Lower leg skin (tissue), 4 donors: Measurements from ENCODE around the gene RBFOX2. TPM values are rescaled to one million over a fixed set of nuclear protein-coding genes. Genes with fewer than 3 reads are reported as not detected.

Experiments used
- DNase-seq, 2 donors: peaks; one replicate each; pipeline ENCODE4 v3.0.0-alpha.2; 2019; ENCODE audit warnings: low spot score in 2 of 2
- H3K4me3 ChIP-seq: fragments of 200-600 bp; sonication (generic); 2 replicates; pipeline ENCODE4 v1.5.1; 2017; ENCODE audit warnings: mild to moderate bottlenecking, low read depth; ENCODE audit not compliant: poor library complexity, severe bottlenecking
- CTCF ChIP-seq, 3 donors: fragments of 450-650 bp; IDR thresholded peaks; one replicate each; pipeline ENCODE4 v1.5.1; 2016; ENCODE audit warnings: antibody characterized with exemption in 3 of 3, mild to moderate bottlenecking in 3 of 3, moderate library complexity in 2 of 3
- POLR2A ChIP-seq, 2 donors: fragments of 450-650 bp; IDR thresholded peaks; one replicate each; pipeline ENCODE4 v1.6.1; 2016 to 2017; ENCODE audit warnings: antibody characterized with exemption in 2 of 2, mild to moderate bottlenecking in 1 of 2, moderate library complexity in 1 of 2
- WGBS, 2 donors: methylation state at CpG; one replicate each; pipeline ENCODE4 v1.1.5; 2018; 5-methylcytosine and 5-hydroxymethylcytosine counted together
- intact Hi-C: fragments of 100-400 bp; cut with DNase I; formaldehyde crosslinking; loops from one replicate; pipeline ENCODE4 v1.15.0; 2023; ENCODE audit warnings: low total_unique reads
- total RNA-seq, 4 donors: library from RNA; depleted of rRNA; stranded (reverse); fragments of >200 nt; gene quantifications; one replicate each; pipeline ENCODE4 v1.1.0, GENCODE V29; 2016

RBFOX2 gene
- total RNA-seq, 4 donors from 2014 or later = 40.9 to 56.5 (median 51.1) TPM

DNA sequence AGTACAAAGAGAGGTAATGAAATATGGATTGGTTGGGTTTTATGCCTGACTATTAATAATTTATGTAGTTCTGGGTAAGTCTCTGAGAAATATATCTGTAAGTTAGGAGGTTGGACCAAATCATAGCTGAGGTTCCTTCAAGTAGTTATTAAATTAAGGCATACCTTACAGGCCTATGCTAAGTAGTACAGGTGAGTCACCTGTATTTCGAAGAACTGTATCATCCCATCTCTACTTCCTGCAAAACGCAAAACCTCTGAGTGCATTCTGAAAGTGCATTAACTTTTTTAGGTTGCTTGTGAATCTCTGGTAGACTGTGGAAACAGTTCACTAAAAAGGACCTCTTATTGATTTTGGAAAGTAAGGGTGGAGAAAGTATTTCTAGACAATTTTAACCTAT is 273.9 kb downstream of the RBFOX2 start:
- DNase-seq = no peak
- no peak overlapping the region for H3K4me3 ChIP-seq
- TF ChIP-seq POLR2A (IDR thresholded peaks at IDR 0.05) = no peak
- no peak for TF ChIP-seq CTCF (IDR thresholded peaks at IDR 0.05)
- intact Hi-C loops = loop anchor here (10.0 kb wide), 1 partner anchor 1390 kb away; the partner anchor contains the start of gene IL2RB
- WGBS, 2 donors = 59 to 70% methylated on average over 2 of the region's 2 CpGs

GRCh38 chr22:35752863-35753189 is 275.8 kb downstream of the RBFOX2 start:
- 71 to 77% methylated on average over 3 of the region's 3 CpGs for WGBS, 2 donors
- H3K4me3 ChIP-seq = no peak overlapping the region
- no peak for DNase-seq
- no peak for TF ChIP-seq POLR2A (IDR thresholded peaks at IDR 0.05)
- TF ChIP-seq CTCF (IDR thresholded peaks at IDR 0.05) = no peak
- intact Hi-C loops = loop anchor here (10.0 kb wide), 1 partner anchor 1392 kb away; the partner anchor contains the start of gene IL2RB

- TF ChIP-seq POLR2A (IDR thresholded peaks at IDR 0.05) (no peak), CTCF (IDR thresholded peaks at IDR 0.05) (no peak)
- 64 to 69% methylated on average over 5 of the region's 5 CpGs for WGBS, 2 donors
- no peak overlapping the region for H3K4me3 ChIP-seq
- DNase-seq = no peak
- intact Hi-C loops = loop anchor here (10.0 kb wide), 1 partner anchor 1393 kb away; the partner anchor contains the start of gene IL2RB
Measured at GRCh38 chr22:35752006-35752862, 276.4 kb downstream of the RBFOX2 start.

GRCh38 chr22:35749808-35750207 is 278.8 kb downstream of the RBFOX2 start:
- 38 to 39% methylated on average over 10 of the region's 10 CpGs for WGBS, 2 donors
- intact Hi-C loops = loop anchor here (10.0 kb wide), 1 partner anchor 1395 kb away; the partner anchor contains the start of gene IL2RB
- no peak for DNase-seq
- no peak overlapping the region for H3K4me3 ChIP-seq
- TF ChIP-seq CTCF (IDR thresholded peaks at IDR 0.05) (no peak), POLR2A (IDR thresholded peaks at IDR 0.05) (no peak)

GRCh38 chr22:35746946-35747703 is 281.5 kb downstream of the RBFOX2 start:
- no peak for TF ChIP-seq POLR2A (IDR thresholded peaks at IDR 0.05)
- no peak for TF ChIP-seq CTCF (IDR thresholded peaks at IDR 0.05)
- 77 to 81% methylated on average over 4 of the region's 4 CpGs for WGBS, 2 donors
- no peak for DNase-seq
- no peak overlapping the region for H3K4me3 ChIP-seq
- intact Hi-C loops = no loop called here
